Astrocyte of the cerebellum (primary cell): ENCODE measurements around the gene LZIC.
A peak's percentile ranks its signal among the peaks of the same experiment; 100 is the strongest.

Experiments used
- DNase-seq: peaks from one replicate; pipeline ENCODE4 v3.0.0-alpha.2; 2011; ENCODE audit warnings: low read depth
- H3K4me3 ChIP-seq: 2 replicates; pipeline ENCODE4 v1.5.1; 2011; ENCODE audit warnings: mild to moderate bottlenecking, low read depth, low read length, moderate library complexity
- CTCF ChIP-seq: IDR thresholded peaks from 2 replicates; pipeline ENCODE4 v1.5.1; 2012; ENCODE audit warnings: low read length, low read depth, moderate library complexity, mild to moderate bottlenecking; ENCODE audit errors: missing control alignments
- in situ Hi-C: cut with HindIII; loops from 2 replicates; pipeline ENCODE4 v1.10.0; 2017; ENCODE audit warnings: low sequenced_read_pairs

LZIC gene

GRCh38 chr1:9942939-9943788, at the start of gene LZIC, which contains the start of gene NMNAT1:
LZIC (minus strand) TSS chr1:9943391; CDS start chr1:9936619, 6,772 bp downstream.
NMNAT1 (plus strand) TSS chr1:9943475; CDS start chr1:9972074, 28,599 bp downstream.
- TF ChIP-seq CTCF: no peak
- peak within 1 kb of the TSS; percentile 67 for H3K4me3 ChIP-seq
- DNase-seq: peak; percentile 87
- in situ Hi-C loops: no loop called here

GRCh38 chr1:9992910-9993309, 49.7 kb upstream of the LZIC start:
- in situ Hi-C loops: no loop called here
- no peak for DNase-seq
- H3K4me3 ChIP-seq: no peak overlapping the region
- no peak for TF ChIP-seq CTCF

GRCh38 chr1:9990944-9991343, 47.8 kb upstream of the LZIC start:
- no peak for DNase-seq
- no peak for TF ChIP-seq CTCF
- no peak overlapping the region for H3K4me3 ChIP-seq
- in situ Hi-C loops: no loop called here

- in situ Hi-C loops: loop anchor here (5.0 kb wide), 1 partner anchor 97 kb away; no protein-coding TSS in a partner anchor
- DNase-seq: no peak
- no peak for TF ChIP-seq CTCF
- H3K4me3 ChIP-seq: no peak overlapping the region
Observed at GRCh38 chr1:9989773-9990172, 46.6 kb upstream of the LZIC start.

- no peak overlapping the region for H3K4me3 ChIP-seq
- in situ Hi-C loops: loop anchor here (5.0 kb wide), 1 partner anchor 93 kb away; no protein-coding TSS in a partner anchor
- TF ChIP-seq CTCF: no peak
- DNase-seq: no peak
Observed at GRCh38 chr1:9985001-9985400, 41.8 kb upstream of the LZIC start.

- TF ChIP-seq CTCF: no peak
- no peak for DNase-seq
- H3K4me3 ChIP-seq: no peak overlapping the region
- in situ Hi-C loops: no loop called here
Observed at GRCh38 chr1:9984253-9984652, 41.1 kb upstream of the LZIC start.
